ENCODE data around the gene WDR45B.

The WDR45B gene

GRCh38 chr17:82690786-82691489 is 42.7 kb upstream of the WDR45B start:
- Histone ChIP-seq H3K27ac (ENCODE audit: low read length) (no peak overlapping the region), H3K4me2 (ENCODE audit: low read length) (0 out of 2 replicates have a peak overlapping the region, but pooled peaks have one; percentile 18), H3K27me3 (ENCODE audit: low read depth, low read length) (no peaks in the 10 kb centered on the region), H3K79me2 (ENCODE audit: low read length) (no peaks in the 10 kb centered on the region), H3K9ac (ENCODE audit: low read length) (no peak overlapping the region), H2AFZ (ENCODE audit: low read depth, low read length) (no peak overlapping the region), H3K4me1 (ENCODE audit: low read length) (peaks cover 35% of the 10 kb centered on the region), H3K9me3 (ENCODE audit: insufficient read depth, low read length) (peaks cover 9% of the 10 kb centered on the region; the same call in 1 of the 2 replicates), H3K4me3 (ENCODE audit: low read length) (no peak overlapping the region), H4K20me1 (ENCODE audit: insufficient read depth, low read length) (no peaks in the 10 kb centered on the region), H3K36me3 (replicated peaks; ENCODE audit: low read depth, low read length) (peaks cover 9% of the 10 kb centered on the region)
- TF ChIP-seq EZH2phosphoT487 (IDR thresholded peaks at IDR 0.05; ENCODE audit: low read depth): no peak
- TF ChIP-seq CTCF (IDR thresholded peaks at IDR 0.05; ENCODE audit: low read depth, low read length): no peak

GRCh38 chr17:82689077-82689476 is 40.8 kb upstream of the WDR45B start:
- H3K36me3 ChIP-seq (replicated peaks; ENCODE audit: low read depth, low read length): peaks cover 4% of the 10 kb centered on the region
- no peak for TF ChIP-seq EZH2phosphoT487 (IDR thresholded peaks at IDR 0.05; ENCODE audit: low read depth)
- no peak for TF ChIP-seq CTCF (IDR thresholded peaks at IDR 0.05; ENCODE audit: low read depth, low read length)

GRCh38 chr17:82687871-82688270 is 39.6 kb upstream of the WDR45B start:
- Histone ChIP-seq H3K36me3 (replicated peaks; ENCODE audit: low read depth, low read length) (peaks cover 7% of the 10 kb centered on the region), H3K9ac (ENCODE audit: low read length) (peak overlapping the region; percentile 61; the same call in 1 of the 2 replicates), H3K4me1 (ENCODE audit: low read length) (peaks cover 59% of the 10 kb centered on the region), H3K27me3 (ENCODE audit: low read depth, low read length) (no peaks in the 10 kb centered on the region), H4K20me1 (ENCODE audit: insufficient read depth, low read length) (no peaks in the 10 kb centered on the region), H3K79me2 (ENCODE audit: low read length) (no peaks in the 10 kb centered on the region), H3K4me2 (ENCODE audit: low read length) (peak overlapping the region; percentile 65), H3K9me3 (ENCODE audit: insufficient read depth, low read length) (no peaks in the 10 kb centered on the region), H3K27ac (ENCODE audit: low read length) (peak overlapping the region; percentile 95), H3K4me3 (ENCODE audit: low read length) (no peak overlapping the region), H2AFZ (ENCODE audit: low read depth, low read length) (no peak overlapping the region)
- TF ChIP-seq CTCF (IDR thresholded peaks at IDR 0.05; ENCODE audit: low read depth, low read length) (no peak), EZH2phosphoT487 (IDR thresholded peaks at IDR 0.05; ENCODE audit: low read depth) (no peak)

More at GRCh38 chr17:82689077-82689476, 40.8 kb upstream of the WDR45B start:
- Histone ChIP-seq H3K9me3 (ENCODE audit: insufficient read depth, low read length) (no peaks in the 10 kb centered on the region), H4K20me1 (ENCODE audit: insufficient read depth, low read length) (no peaks in the 10 kb centered on the region), H2AFZ (ENCODE audit: low read depth, low read length) (no peak overlapping the region), H3K27me3 (ENCODE audit: low read depth, low read length) (no peaks in the 10 kb centered on the region), H3K4me2 (ENCODE audit: low read length) (no peak overlapping the region), H3K4me3 (ENCODE audit: low read length) (no peak overlapping the region), H3K4me1 (ENCODE audit: low read length) (peaks cover 51% of the 10 kb centered on the region), H3K27ac (ENCODE audit: low read length) (no peak overlapping the region), H3K79me2 (ENCODE audit: low read length) (no peaks in the 10 kb centered on the region), H3K9ac (ENCODE audit: low read length) (no peak overlapping the region)

- TF ChIP-seq EZH2phosphoT487 (IDR thresholded peaks at IDR 0.05; ENCODE audit: low read depth) (no peak), CTCF (IDR thresholded peaks at IDR 0.05; ENCODE audit: low read depth, low read length) (no peak)
- H3K27ac ChIP-seq (ENCODE audit: low read length): peak overlapping the region; percentile 95
- H3K9ac ChIP-seq (ENCODE audit: low read length): peak overlapping the region; percentile 61
Observed at GRCh38 chr17:82687375-82687861, 39.2 kb upstream of the WDR45B start.

More at GRCh38 chr17:82687375-82687861, 39.2 kb upstream of the WDR45B start:
- H3K4me1 ChIP-seq (ENCODE audit: low read length): peaks cover 59% of the 10 kb centered on the region
- H3K36me3 ChIP-seq (replicated peaks; ENCODE audit: low read depth, low read length): peaks cover 9% of the 10 kb centered on the region
- H3K79me2 ChIP-seq (ENCODE audit: low read length): no peaks in the 10 kb centered on the region
- H4K20me1 ChIP-seq (ENCODE audit: insufficient read depth, low read length): no peaks in the 10 kb centered on the region
- H3K4me2 ChIP-seq (ENCODE audit: low read length): peak overlapping the region; percentile 65
- H2AFZ ChIP-seq (ENCODE audit: low read depth, low read length): peak overlapping the region; percentile 29; the same call in 1 of the 2 replicates
- H3K27me3 ChIP-seq (ENCODE audit: low read depth, low read length): no peaks in the 10 kb centered on the region
- no peaks in the 10 kb centered on the region for H3K9me3 ChIP-seq (ENCODE audit: insufficient read depth, low read length)
- H3K4me3 ChIP-seq (ENCODE audit: low read length): peak overlapping the region; percentile 36

Measured in OCI-LY3 (cell line).